Metanephros (tissue), 1 donor: Measurements from ENCODE around the gene TUBGCP6. TPM values are rescaled to one million over a fixed set of nuclear protein-coding genes. Genes with fewer than 3 reads are reported as not detected.

Source experiments
- total RNA-seq: library from RNA; depleted of rRNA; stranded (reverse); fragments of >200 nt; gene quantifications from one replicate; pipeline ENCODE4 v1.2.3, GENCODE V29; 2014

Gene TUBGCP6
- 55.9 TPM for total RNA-seq

GRCh38 chr22:50244420-50245213 lies at the start of gene TUBGCP6:
TUBGCP6 (minus strand) TSS chr22:50245023; CDS start chr22:50244459, 564 bp downstream.

GRCh38 chr22:50269970-50270665 lies 25.3 kb upstream of the TUBGCP6 start, which contains the start of gene MAPK11:
MAPK11 (minus strand) TSS chr22:50270380; CDS start chr22:50270292, 88 bp downstream.

GRCh38 chr22:50261615-50262459 lies 17.0 kb upstream of the TUBGCP6 start, which contains the start of gene MAPK12:
MAPK12 (minus strand) TSS chr22:50261683; CDS start chr22:50261509, 174 bp downstream.

GRCh38 chr22:50250555-50251476 lies 6.0 kb upstream of the TUBGCP6 start, which contains the start of gene HDAC10:
HDAC10 (minus strand) TSS chr22:50251265; CDS start chr22:50251032, 233 bp downstream.

GRCh38 chr22:50200461-50201190 lies 44.2 kb downstream of the TUBGCP6 start, which contains the start of gene SELENOO:
SELENOO (plus strand) TSS chr22:50201011; CDS start chr22:50201037, 26 bp downstream.

GRCh38 chr22:50185375-50186087 lies 59.3 kb downstream of the TUBGCP6 start, which contains the start of gene TRABD:
TRABD (plus strand) TSS chr22:50185913; CDS start chr22:50193061, 7,148 bp downstream.

GRCh38 chr22:50170453-50171318 lies 74.1 kb downstream of the TUBGCP6 start, which contains the start of gene PANX2:
PANX2 (plus strand) TSS chr22:50170731; CDS start chr22:50170731, 0 bp downstream.

Other genes starting within 250 kb of the TUBGCP6 start
- not detected for gene IL17REL, start 232.3 kb downstream of the TUBGCP6 start, total RNA-seq
- not detected for gene TTLL8, start 186.7 kb downstream of the TUBGCP6 start, total RNA-seq
- 3.0 TPM for gene MLC1, start 159.6 kb downstream of the TUBGCP6 start, total RNA-seq
- gene MOV10L1, start 155.0 kb downstream of the TUBGCP6 start, total RNA-seq, result 0.99 TPM
- gene PANX2, start 74.3 kb downstream of the TUBGCP6 start, total RNA-seq, result 0.82 TPM
- 23.7 TPM for gene TRABD, start 59.1 kb downstream of the TUBGCP6 start, total RNA-seq
- gene SELENOO, start 44.0 kb downstream of the TUBGCP6 start, total RNA-seq, result 33.6 TPM
- gene HDAC10, start 6.2 kb upstream of the TUBGCP6 start, total RNA-seq, result 36.7 TPM
- 19.1 TPM for gene MAPK12, start 16.7 kb upstream of the TUBGCP6 start, total RNA-seq
- 6.8 TPM for gene MAPK11, start 25.4 kb upstream of the TUBGCP6 start, total RNA-seq
- 302 TPM for gene PLXNB2, start 62.6 kb upstream of the TUBGCP6 start, total RNA-seq
- 10.0 TPM for gene DENND6B, start 82.0 kb upstream of the TUBGCP6 start, total RNA-seq
- gene PPP6R2, start 98.3 kb upstream of the TUBGCP6 start, total RNA-seq, result 58.2 TPM
- 56.7 TPM for gene SBF1, start 230.0 kb upstream of the TUBGCP6 start, total RNA-seq
- gene ADM2, start 236.5 kb upstream of the TUBGCP6 start, total RNA-seq, result 2.2 TPM
- 5.4 TPM for gene MIOX, start 241.8 kb upstream of the TUBGCP6 start, total RNA-seq